Measurements from ENCODE around the gene XRN2.

The XRN2 gene

GRCh38 chr20:21326700-21327099, 23.6 kb downstream of the XRN2 start:
- Histone ChIP-seq H3K79me2 (ENCODE audit: low read length) (peaks cover 85% of the 10 kb centered on the region), H3K36me3 (replicated peaks; ENCODE audit: low read depth, low read length) (peaks cover 27% of the 10 kb centered on the region), H3K4me3 (ENCODE audit: low read length) (no peak overlapping the region), H2AFZ (ENCODE audit: low read depth, low read length) (no peak overlapping the region), H3K9ac (ENCODE audit: low read length) (no peak overlapping the region), H3K27ac (ENCODE audit: low read length) (no peak overlapping the region), H4K20me1 (ENCODE audit: insufficient read depth, low read length) (peaks cover 74% of the 10 kb centered on the region), H3K9me3 (ENCODE audit: insufficient read depth, low read length) (no peaks in the 10 kb centered on the region), H3K27me3 (ENCODE audit: low read depth, low read length) (no peaks in the 10 kb centered on the region), H3K4me1 (ENCODE audit: low read length) (peaks cover 12% of the 10 kb centered on the region), H3K4me2 (ENCODE audit: low read length) (no peak overlapping the region)
- no peak for TF ChIP-seq CTCF (IDR thresholded peaks at IDR 0.05; ENCODE audit: low read depth, low read length)
- no peak for TF ChIP-seq EZH2phosphoT487 (IDR thresholded peaks at IDR 0.05; ENCODE audit: low read depth)

- H3K27me3 ChIP-seq (ENCODE audit: low read depth, low read length), result no peaks in the 10 kb centered on the region
- H3K36me3 ChIP-seq (replicated peaks; ENCODE audit: low read depth, low read length), result peaks cover 75% of the 10 kb centered on the region
- H3K4me1 ChIP-seq (ENCODE audit: low read length), result no peaks in the 10 kb centered on the region
- TF ChIP-seq CTCF (IDR thresholded peaks at IDR 0.05; ENCODE audit: low read depth, low read length) (no peak), EZH2phosphoT487 (IDR thresholded peaks at IDR 0.05; ENCODE audit: low read depth) (no peak)
- H3K9ac ChIP-seq (ENCODE audit: low read length), result no peak overlapping the region
- H3K9me3 ChIP-seq (ENCODE audit: insufficient read depth, low read length), result no peaks in the 10 kb centered on the region
- H2AFZ ChIP-seq (ENCODE audit: low read depth, low read length), result no peak overlapping the region
- H3K79me2 ChIP-seq (ENCODE audit: low read length), result peaks cover 10% of the 10 kb centered on the region
- 0 out of 2 replicates have a peak, but pooled peaks cover 10% of the 10 kb centered on the region for H4K20me1 ChIP-seq (ENCODE audit: insufficient read depth, low read length)
- no peak overlapping the region for H3K27ac ChIP-seq (ENCODE audit: low read length)
- H3K4me3 ChIP-seq (ENCODE audit: low read length), result no peak overlapping the region
- no peak overlapping the region for H3K4me2 ChIP-seq (ENCODE audit: low read length)
These were observed 33.5 kb downstream of the XRN2 start for GRCh38 chr20:21336455-21337151.

- peaks cover 14% of the 10 kb centered on the region for H3K79me2 ChIP-seq (ENCODE audit: low read length)
- H3K9me3 ChIP-seq (ENCODE audit: insufficient read depth, low read length), result no peaks in the 10 kb centered on the region
- peaks cover 65% of the 10 kb centered on the region for H3K36me3 ChIP-seq (replicated peaks; ENCODE audit: low read depth, low read length)
- H3K27ac ChIP-seq (ENCODE audit: low read length), result no peak overlapping the region
- no peak overlapping the region for H2AFZ ChIP-seq (ENCODE audit: low read depth, low read length)
- no peak for TF ChIP-seq CTCF (IDR thresholded peaks at IDR 0.05; ENCODE audit: low read depth, low read length)
- no peak for TF ChIP-seq EZH2phosphoT487 (IDR thresholded peaks at IDR 0.05; ENCODE audit: low read depth)
- H3K4me3 ChIP-seq (ENCODE audit: low read length), result no peak overlapping the region
- no peaks in the 10 kb centered on the region for H3K4me1 ChIP-seq (ENCODE audit: low read length)
- no peaks in the 10 kb centered on the region for H3K27me3 ChIP-seq (ENCODE audit: low read depth, low read length)
- 0 out of 2 replicates have a peak, but pooled peaks cover 10% of the 10 kb centered on the region for H4K20me1 ChIP-seq (ENCODE audit: insufficient read depth, low read length)
- no peak overlapping the region for H3K4me2 ChIP-seq (ENCODE audit: low read length)
- H3K9ac ChIP-seq (ENCODE audit: low read length), result no peak overlapping the region
These were observed 35.2 kb downstream of the XRN2 start for GRCh38 chr20:21338291-21338690.

GRCh38 chr20:21339499-21339898, 36.4 kb downstream of the XRN2 start:
- Histone ChIP-seq H3K4me2 (ENCODE audit: low read length) (no peak overlapping the region), H3K9me3 (ENCODE audit: insufficient read depth, low read length) (no peaks in the 10 kb centered on the region), H3K27ac (ENCODE audit: low read length) (no peak overlapping the region), H3K9ac (ENCODE audit: low read length) (no peak overlapping the region), H3K36me3 (replicated peaks; ENCODE audit: low read depth, low read length) (peaks cover 59% of the 10 kb centered on the region), H2AFZ (ENCODE audit: low read depth, low read length) (no peak overlapping the region), H4K20me1 (ENCODE audit: insufficient read depth, low read length) (0 out of 2 replicates have a peak, but pooled peaks cover 10% of the 10 kb centered on the region), H3K4me1 (ENCODE audit: low read length) (no peaks in the 10 kb centered on the region), H3K4me3 (ENCODE audit: low read length) (no peak overlapping the region), H3K79me2 (ENCODE audit: low read length) (peaks cover 3% of the 10 kb centered on the region; the same call in 1 of the 2 replicates), H3K27me3 (ENCODE audit: low read depth, low read length) (no peaks in the 10 kb centered on the region)
- TF ChIP-seq CTCF (IDR thresholded peaks at IDR 0.05; ENCODE audit: low read depth, low read length) (no peak), EZH2phosphoT487 (IDR thresholded peaks at IDR 0.05; ENCODE audit: low read depth) (no peak)

Data from OCI-LY3 (cell line).